Stimulated activated naive CD4-positive, alpha-beta T cell (primary cell): Measurements from ENCODE around the gene MYL6.
A peak's percentile ranks its signal among the peaks of the same experiment; 100 is the strongest.
"Not testable (repeated sequence)": the region's sequence is repeated elsewhere in the genome, so short reads cannot be mapped to it uniquely, and the experiment has no call there.

Experiments
- DNase-seq, 6 experiments: peaks; one replicate each; lab custom pipeline; 2025; lab: John Stamatoyannopoulos, UW

Gene MYL6

DNA sequence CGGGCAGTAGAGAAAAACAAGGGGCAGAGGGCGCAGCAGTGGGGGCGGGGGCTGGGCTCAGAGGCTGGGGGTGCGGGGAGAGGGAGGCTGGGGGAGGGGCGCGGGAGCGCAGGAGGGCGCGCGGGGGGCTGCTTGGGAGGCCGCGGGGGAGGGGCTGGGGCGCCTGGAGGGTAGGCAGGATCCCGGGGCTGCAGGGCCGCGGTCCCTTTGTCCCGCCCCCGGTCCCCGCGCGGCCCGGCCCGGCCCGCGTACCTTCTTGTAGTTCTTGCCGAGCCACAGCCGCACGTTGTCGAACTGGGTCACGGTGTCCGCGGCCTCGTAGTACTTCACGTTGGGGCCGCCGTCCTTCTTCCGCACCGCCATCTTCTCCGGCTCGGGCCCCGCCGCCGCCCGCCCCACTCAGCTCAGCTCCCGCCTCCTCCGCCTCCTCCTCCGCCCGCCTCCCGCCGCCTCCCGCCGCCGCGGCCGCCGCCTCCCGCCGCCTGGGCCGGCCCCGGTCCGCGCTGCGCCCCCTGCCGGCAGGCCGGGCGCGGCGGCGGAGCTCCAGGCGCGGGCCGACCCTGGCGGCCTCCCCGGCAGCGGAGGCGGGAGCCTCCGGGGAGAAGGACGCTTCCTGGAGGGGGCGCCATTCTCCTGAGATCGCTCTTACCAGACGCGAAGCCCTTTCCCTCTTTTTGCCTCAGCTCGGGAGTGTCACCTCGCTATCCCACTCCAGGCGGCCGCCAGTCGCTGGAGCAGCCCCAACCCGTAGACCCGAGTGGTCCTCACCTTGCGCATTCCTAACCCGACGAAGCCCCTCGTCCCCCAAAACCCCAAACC is 31.1 kb downstream of the MYL6 start, which contains the start of gene SMARCC2:
Gene SMARCC2 (minus strand): TSS at position 385 of the 819 bp plus-strand sequence. CDS start 22 bp downstream, at position 363.
- peak; percentile 72 to 83 (median 77) for DNase-seq

DNA sequence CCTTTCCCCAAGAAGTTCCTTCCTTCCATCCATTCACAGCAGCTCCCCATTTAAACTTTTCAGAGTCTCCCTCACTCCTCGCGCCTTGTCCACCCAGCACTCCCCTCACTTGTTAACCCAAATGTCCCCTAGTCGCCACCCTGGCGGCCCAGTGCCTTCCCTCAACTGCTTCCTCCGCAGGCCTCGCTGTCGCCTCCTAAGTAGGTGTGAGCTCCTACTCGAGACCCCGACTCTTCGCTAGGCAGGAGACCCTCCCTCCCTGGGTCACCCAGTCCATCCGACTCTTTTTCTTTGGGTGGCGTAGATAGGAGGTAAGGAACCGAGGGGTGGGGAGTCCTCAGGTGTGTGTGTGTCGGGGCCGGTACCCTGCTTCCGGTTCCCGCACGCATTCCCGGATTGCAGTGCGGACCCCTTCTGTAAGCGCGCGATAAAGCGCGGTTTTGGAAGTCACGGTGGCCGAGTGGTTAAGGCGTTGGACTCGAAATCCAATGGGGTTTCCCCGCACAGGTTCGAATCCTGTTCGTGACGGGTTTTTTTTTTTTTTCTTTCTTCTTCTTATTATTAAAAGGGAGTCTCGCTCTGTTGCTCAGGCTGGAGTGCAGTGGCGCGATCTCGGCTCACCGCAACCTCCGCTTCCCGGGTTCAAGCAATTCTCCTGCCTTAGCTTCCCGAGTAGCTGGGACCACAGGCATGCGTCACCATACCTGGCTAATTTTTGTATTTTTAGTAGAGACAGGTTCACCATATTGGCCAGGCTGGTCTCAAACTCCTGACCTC is 31.9 kb downstream of the MYL6 start:
- peak; percentile 55 to 79 (median 70) for DNase-seq

DNA sequence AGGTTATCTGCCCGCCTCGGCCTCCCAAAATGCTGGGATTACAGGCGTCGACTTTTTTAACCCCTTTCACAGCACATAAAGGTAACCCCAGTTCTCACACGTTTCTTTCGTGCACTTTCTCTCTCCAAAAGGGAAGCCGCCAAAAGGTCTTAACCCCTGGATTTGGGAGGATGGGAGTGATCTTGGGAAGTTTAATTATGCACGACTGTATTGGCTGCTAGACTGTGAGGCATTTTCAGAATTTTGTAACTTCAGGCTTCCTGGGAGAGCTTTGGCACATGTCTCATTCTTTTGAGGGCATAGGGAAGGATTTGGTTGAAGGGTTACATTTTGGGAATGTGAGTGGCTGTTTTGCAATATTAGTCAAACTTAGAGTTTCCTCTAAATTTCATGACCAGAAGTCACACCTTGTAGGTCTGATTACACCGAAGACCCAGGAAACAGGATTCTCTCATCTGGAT is 32.6 kb downstream of the MYL6 start:
- no peak for DNase-seq

DNA sequence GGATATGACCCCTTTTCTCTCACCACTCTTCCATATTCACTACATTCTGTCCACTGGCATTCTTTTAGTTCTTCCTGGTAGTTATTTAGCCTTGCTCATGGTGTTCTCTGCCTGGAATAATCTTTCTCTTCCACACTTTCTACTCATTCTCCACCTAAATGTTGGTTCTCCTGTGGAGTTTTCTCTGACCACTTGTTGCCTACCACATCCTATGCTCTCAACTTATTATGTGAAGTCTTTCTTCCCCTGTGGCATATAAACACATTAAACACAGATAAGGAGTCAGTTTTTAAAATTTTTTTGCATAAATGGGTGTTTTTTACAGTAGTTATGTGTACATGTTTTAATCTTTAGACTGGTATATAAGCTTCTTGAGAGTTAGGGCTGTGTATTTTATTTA is 34.4 kb downstream of the MYL6 start:
- no peak for DNase-seq

DNA sequence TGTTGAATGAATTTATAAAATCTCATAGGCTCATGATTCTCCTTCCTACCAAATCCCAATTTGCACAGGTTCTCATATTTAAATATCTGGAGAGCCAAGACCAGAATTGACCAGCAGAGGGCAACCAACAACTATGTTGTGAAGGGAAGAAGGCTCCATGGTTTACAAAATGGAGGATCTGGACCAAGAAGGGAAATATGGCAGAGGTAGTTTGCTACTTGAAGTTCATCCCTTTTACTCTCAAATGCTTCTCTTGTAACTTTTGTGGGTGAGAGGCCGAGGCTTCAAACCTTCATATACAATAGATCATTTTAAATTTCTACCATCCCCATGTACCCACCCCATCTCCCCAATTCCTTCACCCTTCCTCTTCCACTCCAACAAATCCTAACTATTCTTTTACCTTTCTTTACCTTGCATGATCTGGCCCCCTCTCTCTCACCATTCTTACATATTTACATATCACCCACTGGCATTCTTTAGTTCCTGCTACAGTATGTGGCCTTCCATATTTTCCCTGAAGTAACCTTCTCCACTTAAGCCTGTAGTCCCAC is 34.9 kb downstream of the MYL6 start:
- DNase-seq, result peak; percentile 17 to 77 (median 64)

DNA sequence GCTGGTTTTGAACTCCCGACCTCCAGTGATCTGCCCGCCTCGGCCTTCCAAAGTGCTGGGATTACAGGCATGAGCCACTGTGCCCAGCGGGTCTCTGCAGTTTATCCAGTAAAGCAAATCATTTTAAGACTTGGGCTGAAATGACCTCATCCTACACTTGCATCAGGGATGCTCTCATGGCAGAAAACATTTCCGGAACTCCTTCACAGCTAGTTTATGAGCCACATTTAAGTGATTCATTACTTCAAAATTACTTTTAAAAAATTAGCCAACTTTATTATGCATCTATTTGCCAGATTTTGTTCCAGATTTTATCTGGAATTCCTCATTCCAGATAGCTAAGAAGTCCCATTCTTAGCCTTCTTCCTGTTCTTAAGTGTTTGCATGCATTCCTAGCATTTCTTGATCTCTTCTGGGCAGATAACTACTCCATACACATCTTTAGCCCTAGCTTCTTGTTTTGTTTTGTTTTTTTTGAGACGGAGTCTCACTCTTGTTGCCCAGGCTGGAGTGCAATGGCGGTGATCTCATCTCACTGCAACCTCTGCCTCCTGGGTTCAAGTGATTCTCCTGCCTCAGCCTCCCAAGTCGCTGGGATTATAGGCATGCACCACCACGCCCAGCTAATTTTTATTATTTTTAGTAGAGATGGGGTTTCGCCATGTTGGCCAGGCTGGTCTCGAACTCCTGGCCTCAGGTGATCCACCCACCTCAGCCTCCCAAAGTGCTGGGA is 38.8 kb downstream of the MYL6 start:
- DNase-seq, result not testable (repeated sequence)

DNA sequence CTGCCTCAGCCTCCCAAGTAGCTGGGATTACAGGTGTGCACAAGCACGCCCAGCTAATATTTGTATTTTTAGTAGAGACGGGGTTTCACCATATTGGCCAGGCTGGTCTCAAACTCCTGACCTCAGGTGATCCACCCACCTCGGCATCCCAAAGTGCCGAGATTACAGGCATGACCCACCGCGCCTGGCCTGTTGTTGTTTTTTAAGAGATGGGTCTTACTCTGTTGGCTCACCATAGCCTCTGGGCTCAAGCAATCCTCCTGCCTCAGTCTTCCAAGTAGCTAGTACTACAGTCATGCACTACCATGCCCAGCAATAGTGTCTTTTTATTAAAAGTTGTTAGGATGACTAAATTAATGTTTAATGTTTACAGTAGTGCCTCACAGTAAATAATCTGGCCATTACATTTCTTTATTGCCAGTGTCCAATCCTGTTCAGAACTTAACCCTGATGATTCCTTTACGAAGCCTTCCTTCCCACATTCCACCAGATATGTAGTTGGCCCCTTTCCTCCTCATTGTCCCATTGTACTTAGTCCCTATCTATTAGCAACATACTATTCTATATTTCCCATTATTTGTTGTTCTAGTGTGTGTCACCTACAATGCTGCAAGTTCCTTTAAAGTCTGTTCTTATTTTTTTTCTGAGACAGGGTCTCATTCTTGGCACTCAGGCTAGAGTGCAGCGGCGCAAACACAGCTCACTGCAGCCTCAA is 39.9 kb downstream of the MYL6 start:
- no peak for DNase-seq

DNA sequence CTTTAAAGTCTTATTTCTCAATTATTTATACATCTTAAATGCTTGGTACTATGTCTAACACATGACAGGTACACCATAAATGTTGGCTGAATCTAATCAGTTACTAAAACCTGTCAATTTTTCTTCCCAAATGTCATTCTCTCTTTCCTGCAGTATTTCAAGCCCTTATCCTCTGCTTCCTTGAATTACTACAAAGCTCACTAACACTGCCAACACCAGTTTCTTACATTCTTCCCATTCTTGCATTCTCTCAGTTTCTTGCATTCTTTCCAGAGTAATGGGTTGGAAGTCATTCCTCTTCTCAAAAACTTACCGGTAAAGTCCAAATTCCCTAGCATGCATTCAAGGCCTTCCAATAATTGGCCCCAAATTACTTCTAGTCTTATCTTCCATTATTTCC is 40.7 kb downstream of the MYL6 start:
- no peak for DNase-seq

DNA sequence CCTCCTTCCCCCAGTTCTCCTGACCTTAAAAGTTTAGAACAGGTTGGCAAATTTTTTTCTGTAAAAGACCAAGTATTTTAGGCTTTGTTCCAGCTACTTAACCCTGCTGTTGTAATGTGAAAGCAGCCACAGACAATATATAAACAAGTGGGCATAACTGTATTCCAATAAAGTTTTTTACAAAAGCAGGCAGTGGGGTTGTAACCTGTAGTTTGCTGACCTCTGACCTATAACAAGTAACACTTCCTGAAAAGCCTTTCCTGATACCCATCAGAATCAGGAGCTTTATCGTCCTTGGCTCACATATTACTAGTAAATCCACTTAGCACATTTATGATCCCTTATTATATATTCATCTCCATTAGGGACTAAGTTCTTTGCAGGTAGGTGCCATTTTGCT is 44.2 kb downstream of the MYL6 start:
- DNase-seq, result no peak

DNA sequence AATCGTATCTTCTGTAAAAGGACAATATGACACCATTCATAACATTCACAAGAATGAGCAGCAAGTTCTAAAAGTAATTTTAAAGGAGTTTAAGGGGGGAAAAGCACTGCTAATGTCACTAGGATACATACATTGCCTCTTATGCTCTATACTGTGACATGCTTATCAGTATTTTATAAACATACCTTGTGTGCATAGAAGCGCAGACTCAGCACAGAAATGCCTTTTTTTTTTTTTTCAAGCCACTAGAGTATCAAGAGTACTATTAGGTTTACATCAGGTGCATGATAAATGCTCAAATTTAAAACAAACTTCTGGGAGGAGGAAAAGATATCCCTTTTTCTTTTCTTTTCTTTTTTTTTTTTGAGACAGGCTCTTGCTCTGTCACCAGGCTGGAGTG is 44.7 kb downstream of the MYL6 start:
- DNase-seq, result no peak

DNA sequence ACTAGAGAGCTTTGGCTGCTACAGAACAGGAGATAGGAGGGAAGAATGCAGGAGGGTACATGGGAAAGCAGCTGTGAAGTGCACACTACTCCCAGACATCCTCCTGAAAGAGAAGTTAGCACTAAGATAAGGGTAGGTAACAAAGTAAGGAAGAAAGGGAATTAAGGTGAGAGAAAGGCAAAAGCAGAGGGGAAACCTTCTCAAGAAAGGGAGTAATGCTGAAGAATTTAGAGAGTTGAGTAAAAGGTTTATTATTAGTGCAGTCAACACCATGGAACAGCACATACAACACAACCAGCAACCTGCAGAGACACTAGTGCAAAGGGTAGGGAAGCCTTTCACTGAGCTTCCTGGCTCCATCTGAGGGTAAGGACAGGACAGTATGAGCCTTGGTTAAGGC is 46.1 kb downstream of the MYL6 start:
- DNase-seq, result no peak

DNA sequence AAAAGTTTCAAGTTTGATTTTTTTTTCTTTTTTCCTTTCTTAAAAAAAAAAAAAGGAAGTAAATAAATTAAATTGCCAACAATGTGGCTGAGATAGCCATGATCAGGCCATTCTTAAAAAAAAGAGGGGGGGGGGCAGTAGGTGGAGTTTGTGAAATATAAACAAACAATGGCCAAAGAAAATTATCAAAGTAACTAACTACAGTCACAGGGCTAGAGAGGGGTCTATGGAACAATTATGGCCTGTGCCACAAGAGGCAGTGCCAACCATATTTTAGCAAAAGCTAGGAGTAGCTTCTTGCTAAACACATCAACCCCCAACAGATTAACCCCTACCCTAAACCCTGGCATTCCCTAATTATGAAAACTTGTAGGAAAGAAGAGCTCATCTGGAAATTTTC is 47.3 kb downstream of the MYL6 start:
- no peak for DNase-seq

DNA sequence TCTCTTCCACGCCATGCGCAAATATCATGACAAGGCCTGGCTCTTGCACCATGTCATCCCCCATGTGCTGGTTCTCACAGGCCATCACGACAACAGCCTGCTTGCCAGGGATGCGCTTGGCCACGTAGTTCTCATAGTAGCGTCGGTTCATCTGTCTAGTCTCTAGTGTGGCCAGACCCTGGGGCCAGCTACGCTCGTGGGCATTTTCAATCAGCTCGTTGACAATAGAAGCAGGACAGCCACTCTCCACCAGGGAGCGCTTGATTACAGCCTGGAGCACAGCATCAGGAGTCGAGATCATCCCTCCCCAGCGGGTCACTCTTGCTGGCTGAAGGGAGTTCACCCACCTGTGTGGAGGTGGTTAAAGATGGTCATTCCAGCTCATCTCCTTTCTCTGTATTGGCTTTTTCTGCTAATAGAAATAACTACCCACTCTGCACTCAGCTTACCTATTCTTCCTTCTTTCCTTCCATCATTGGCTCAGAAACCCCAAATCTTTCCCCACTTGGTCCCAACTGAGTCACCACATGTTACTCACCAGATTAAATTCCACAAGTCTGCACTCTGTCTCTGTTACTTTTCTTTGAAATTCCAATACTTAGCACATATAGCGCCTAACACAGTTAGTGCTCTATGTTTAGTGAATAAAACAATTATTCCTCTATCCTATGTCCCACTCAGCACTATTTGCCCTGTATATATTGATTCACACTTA is 48.5 kb downstream of the MYL6 start:
- peak in 4 of 6 experiments; percentile 3 to 28 (median 11) for DNase-seq

DNA sequence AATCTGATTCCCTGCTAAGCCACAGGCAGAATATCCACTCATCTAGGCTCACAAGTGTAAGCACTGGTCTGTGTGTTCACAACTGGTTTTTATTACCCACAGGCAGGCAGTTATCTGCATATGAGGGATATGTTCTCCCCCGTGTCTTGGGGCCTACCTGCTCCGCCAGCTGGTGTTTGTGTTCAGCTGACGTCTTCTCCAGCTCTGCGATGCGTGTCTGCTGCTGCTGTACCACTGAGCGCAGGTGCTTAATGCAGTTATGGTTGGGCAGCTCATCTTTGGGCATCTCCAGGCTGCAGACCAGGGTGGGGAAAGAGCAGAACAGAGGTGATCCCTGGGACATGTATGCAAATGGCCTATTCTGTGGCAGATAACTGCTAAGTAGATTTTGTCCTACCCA is 49.8 kb downstream of the MYL6 start:
- no peak for DNase-seq
